Stimulated activated naive B cell treated with anti-CD40 and anti-IgM and Interleukin-4, amounts not matched to agents 10 μg/mL and 1 μg/mL and 100 μg/mL, for 72 hours (primary cell): Measurements from ENCODE around the gene EPHA3.

Source experiments
- ATAC-seq, 2 donors: fragments of 150-1000 bp; cut with Tn5 transposase; replicated peaks; 2 replicates each; pipeline ENCODE4 v1.10.0; 2021; ENCODE audit warnings: moderate library complexity in 1 of 2
- DNase-seq: peaks from one replicate; pipeline ENCODE4 v3.0.0; 2021
- H3K27ac Mint-ChIP-seq: one replicate; pipeline ENCODE4 v1.8.0; 2022; ENCODE audit warnings: mild to moderate bottlenecking, mixed read lengths
- H3K27me3 Mint-ChIP-seq, 2 donors: one replicate each; pipeline ENCODE4 v1.8.0; 2022; ENCODE audit warnings: mixed read lengths in 2 of 2
- H3K36me3 Mint-ChIP-seq, 2 donors: one replicate each; pipeline ENCODE4 v1.8.0; 2022; ENCODE audit warnings: mixed read lengths in 2 of 2, mild to moderate bottlenecking in 1 of 2
- H3K4me1 Mint-ChIP-seq, 2 donors: one replicate each; pipeline ENCODE4 v1.8.0; 2022; ENCODE audit warnings: mixed read lengths in 2 of 2, mild to moderate bottlenecking in 1 of 2
- H3K4me3 Mint-ChIP-seq, 2 donors: one replicate each; pipeline ENCODE4 v1.8.0; 2022; ENCODE audit warnings: mild to moderate bottlenecking in 2 of 2, mixed read lengths in 2 of 2, moderate library complexity in 1 of 2
- H3K9me3 Mint-ChIP-seq, 2 donors: one replicate each; pipeline ENCODE4 v1.8.0; 2022; ENCODE audit warnings: mixed read lengths in 2 of 2, mild to moderate bottlenecking in 1 of 2

The EPHA3 gene

GRCh38 chr3:89266074-89266473 lies 158.7 kb downstream of the EPHA3 start:
- no peak overlapping the region for H3K27ac Mint-ChIP-seq
- H3K4me1 Mint-ChIP-seq, result no peaks in the 10 kb centered on the region
- no peaks in the 10 kb centered on the region for H3K36me3 Mint-ChIP-seq
- ATAC-seq (no peak), DNase-seq (no peak)
- H3K9me3 Mint-ChIP-seq, result no peaks in the 10 kb centered on the region
- no peak overlapping the region for H3K4me3 Mint-ChIP-seq
- H3K27me3 Mint-ChIP-seq, result no peaks in the 10 kb centered on the region

DNA sequence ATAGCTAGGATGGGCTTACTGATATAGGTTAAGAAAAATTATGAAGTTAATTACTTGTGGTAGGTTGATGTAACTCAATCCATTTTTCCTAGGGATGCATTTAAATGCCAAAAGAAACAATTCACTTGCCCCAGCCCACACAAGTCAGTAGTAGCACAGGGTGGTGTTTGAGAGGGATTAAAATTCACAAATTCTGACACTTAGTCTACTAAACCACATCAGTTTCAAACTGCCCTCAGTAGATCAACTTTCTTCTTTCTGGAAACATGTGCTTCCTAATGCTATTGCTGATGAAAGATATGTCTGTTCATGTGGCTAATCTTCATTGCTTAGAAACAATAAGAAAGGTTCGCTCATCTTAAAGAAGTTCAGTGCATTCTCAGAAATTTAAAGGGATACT lies 160.6 kb downstream of the EPHA3 start:
- no peaks in the 10 kb centered on the region for H3K36me3 Mint-ChIP-seq
- no peak for ATAC-seq
- H3K4me1 Mint-ChIP-seq, result no peaks in the 10 kb centered on the region
- H3K4me3 Mint-ChIP-seq, result no peak overlapping the region
- H3K27me3 Mint-ChIP-seq, result no peaks in the 10 kb centered on the region
- DNase-seq, result no peak
- H3K9me3 Mint-ChIP-seq, result no peaks in the 10 kb centered on the region
- no peak overlapping the region for H3K27ac Mint-ChIP-seq

- no peak for ATAC-seq
- Mint-ChIP-seq H3K4me3 (no peak overlapping the region), H3K36me3 (no peaks in the 10 kb centered on the region), H3K9me3 (no peaks in the 10 kb centered on the region), H3K27me3 (no peaks in the 10 kb centered on the region), H3K4me1 (no peaks in the 10 kb centered on the region), H3K27ac (no peak overlapping the region)
- DNase-seq, result no peak
Measured at GRCh38 chr3:89270201-89270600, 162.8 kb downstream of the EPHA3 start.

DNA sequence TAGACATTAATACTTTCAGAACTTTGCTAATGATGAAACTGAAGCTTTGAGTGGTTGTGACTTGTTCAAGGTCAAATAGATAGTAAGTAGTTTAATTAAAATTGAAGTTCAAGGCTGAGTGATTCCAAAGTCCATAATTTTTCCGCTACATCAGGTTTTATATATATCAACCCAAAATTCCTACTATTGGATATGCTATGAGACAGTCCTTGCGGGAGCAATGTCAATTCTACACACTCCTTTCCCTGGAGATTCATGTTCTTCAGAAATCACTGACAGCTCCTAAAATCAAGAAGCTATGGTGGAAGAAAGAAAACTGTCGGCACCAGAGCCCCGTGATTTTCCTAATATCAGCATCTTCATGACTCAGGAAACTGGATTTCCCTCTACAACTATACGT lies 167.6 kb downstream of the EPHA3 start:
- H3K27me3 Mint-ChIP-seq, result no peaks in the 10 kb centered on the region
- H3K9me3 Mint-ChIP-seq, result no peaks in the 10 kb centered on the region
- DNase-seq, result no peak
- H3K4me1 Mint-ChIP-seq, result no peaks in the 10 kb centered on the region
- no peak overlapping the region for H3K27ac Mint-ChIP-seq
- no peaks in the 10 kb centered on the region for H3K36me3 Mint-ChIP-seq
- ATAC-seq, result no peak
- no peak overlapping the region for H3K4me3 Mint-ChIP-seq

DNA sequence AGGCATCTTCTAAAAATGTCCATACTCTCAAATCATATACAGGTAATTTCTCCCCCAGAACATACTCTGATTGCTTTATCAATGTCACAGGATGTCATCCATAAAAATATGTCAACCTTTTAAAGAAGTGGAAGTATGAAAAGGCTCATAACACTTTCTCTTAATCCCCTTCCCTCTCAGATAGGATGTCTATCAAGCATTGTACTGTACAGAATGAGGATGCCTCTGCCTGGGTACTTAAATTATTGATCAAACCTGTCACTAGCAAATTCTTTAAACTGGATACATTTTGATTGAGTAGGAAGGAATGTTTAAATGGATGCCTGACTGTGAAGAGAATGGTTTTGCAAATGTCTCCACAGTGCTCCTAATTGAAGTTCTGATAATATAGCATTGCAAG lies 168.7 kb downstream of the EPHA3 start:
- no peak for ATAC-seq
- Mint-ChIP-seq H3K27ac (no peak overlapping the region), H3K9me3 (no peaks in the 10 kb centered on the region), H3K4me1 (no peaks in the 10 kb centered on the region), H3K4me3 (no peak overlapping the region), H3K36me3 (no peaks in the 10 kb centered on the region), H3K27me3 (no peaks in the 10 kb centered on the region)
- DNase-seq, result no peak

DNA sequence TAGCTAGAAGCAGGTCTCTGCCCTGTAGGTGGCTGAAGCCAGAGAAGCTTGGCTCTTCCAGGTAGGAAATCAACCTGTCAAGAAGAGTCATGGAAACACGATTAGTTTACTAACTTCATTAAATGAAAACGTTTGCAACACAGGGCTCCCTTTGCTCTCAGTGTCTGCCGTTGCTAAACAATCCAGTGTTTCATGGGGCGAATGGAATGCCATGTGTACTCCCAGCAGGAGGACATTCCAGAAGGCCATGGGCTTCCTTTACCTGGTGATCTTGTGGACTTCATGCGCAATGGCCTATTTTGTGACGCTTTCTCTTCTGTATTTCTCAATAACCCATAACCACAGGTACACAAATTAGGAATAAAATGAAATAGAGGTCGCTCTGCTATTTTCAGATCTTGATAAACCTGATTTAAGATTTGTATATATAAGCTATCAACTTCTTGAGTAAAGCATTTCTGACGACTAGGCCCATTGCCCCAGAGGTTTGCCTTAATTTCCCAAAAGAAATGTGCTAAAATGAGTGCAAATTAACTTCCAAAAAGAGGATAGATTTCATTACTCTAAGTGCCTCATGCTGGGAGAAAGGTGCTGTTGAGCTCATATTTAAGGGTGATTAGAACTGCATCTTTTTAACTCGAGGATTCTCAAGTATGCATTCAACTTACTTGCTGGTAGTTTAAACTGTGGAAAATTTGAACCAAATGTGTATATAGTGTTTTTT lies 171.0 kb downstream of the EPHA3 start:
- ATAC-seq (no peak), DNase-seq (no peak)
- no peaks in the 10 kb centered on the region for H3K4me1 Mint-ChIP-seq

GRCh38 chr3:89280301-89280700 lies 172.9 kb downstream of the EPHA3 start:
- no peaks in the 10 kb centered on the region for H3K36me3 Mint-ChIP-seq
- no peaks in the 10 kb centered on the region for H3K4me1 Mint-ChIP-seq

More for the DNA sequence above, 171.0 kb downstream of the EPHA3 start:
- no peak overlapping the region for H3K27ac Mint-ChIP-seq
- no peaks in the 10 kb centered on the region for H3K9me3 Mint-ChIP-seq
- no peaks in the 10 kb centered on the region for H3K27me3 Mint-ChIP-seq
- no peaks in the 10 kb centered on the region for H3K36me3 Mint-ChIP-seq
- H3K4me3 Mint-ChIP-seq, result no peak overlapping the region

DNA sequence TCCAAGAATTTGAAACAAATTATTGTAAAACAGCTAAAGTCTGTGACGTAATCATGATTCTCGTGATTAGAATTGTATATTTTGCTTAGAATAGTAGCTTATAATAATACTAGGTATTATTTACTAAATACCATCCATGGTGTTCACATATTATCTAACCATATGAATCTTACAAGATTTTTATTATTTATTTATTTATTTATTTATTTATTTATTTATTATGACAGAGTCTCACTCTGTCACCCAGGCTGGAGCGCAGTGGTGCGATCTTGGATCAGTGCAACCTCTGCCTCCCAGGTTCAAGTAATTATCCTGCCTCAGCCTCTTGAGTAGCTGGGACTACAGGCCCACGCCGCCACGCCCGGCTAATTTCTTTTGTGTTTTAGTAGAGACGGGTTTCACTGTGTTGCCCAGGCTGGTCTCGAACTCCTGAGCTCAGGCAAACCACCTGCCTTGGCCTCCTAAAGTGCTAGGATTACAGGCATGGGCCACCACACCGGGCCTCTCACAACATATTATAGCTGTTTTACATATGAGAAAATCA lies 173.5 kb downstream of the EPHA3 start:
- Mint-ChIP-seq H3K4me3 (no peak overlapping the region), H3K36me3 (no peaks in the 10 kb centered on the region), H3K4me1 (no peaks in the 10 kb centered on the region), H3K9me3 (peaks cover 0 to under 1% of the 10 kb centered on the region in 2 donors), H3K27me3 (no peaks in the 10 kb centered on the region), H3K27ac (no peak overlapping the region)
- DNase-seq (no peak), ATAC-seq (no peak)

More at GRCh38 chr3:89280301-89280700, 172.9 kb downstream of the EPHA3 start:
- DNase-seq (no peak), ATAC-seq (no peak)
- no peaks in the 10 kb centered on the region for H3K9me3 Mint-ChIP-seq
- H3K27ac Mint-ChIP-seq, result no peak overlapping the region
- H3K4me3 Mint-ChIP-seq, result no peak overlapping the region
- no peaks in the 10 kb centered on the region for H3K27me3 Mint-ChIP-seq

DNA sequence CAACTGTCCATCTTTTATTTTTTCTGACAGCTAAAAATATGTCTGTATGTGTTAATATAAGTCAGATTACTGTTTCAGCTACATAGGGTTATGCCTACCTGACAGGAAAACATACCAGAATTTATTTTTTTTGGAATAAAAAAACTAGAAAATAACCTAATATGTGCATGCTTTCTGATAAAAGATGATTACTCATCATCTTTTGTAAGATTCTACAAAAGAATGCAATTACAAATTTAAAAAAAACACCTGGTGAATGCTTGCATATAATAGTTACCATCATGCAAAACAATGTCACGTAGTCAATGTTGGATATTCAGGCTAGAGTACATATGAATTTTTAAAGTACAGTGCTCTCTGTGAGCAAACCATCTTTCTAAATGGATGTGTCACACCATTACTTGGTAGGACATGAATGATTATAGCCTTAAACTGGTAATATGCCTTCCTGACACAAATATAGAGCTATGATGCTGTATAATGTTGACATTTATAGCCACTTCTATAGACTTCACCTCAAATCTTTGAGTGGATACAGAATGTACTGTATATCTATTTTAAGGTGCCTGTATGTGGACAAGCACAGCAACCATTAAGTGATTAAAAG lies 180.6 kb downstream of the EPHA3 start:
- Mint-ChIP-seq H3K36me3 (no peaks in the 10 kb centered on the region), H3K4me1 (no peaks in the 10 kb centered on the region), H3K27me3 (no peaks in the 10 kb centered on the region), H3K27ac (no peak overlapping the region), H3K4me3 (no peak overlapping the region), H3K9me3 (peaks cover 3 to 7% of the 10 kb centered on the region in 2 donors)
- no peak for DNase-seq
- ATAC-seq, result no peak

DNA sequence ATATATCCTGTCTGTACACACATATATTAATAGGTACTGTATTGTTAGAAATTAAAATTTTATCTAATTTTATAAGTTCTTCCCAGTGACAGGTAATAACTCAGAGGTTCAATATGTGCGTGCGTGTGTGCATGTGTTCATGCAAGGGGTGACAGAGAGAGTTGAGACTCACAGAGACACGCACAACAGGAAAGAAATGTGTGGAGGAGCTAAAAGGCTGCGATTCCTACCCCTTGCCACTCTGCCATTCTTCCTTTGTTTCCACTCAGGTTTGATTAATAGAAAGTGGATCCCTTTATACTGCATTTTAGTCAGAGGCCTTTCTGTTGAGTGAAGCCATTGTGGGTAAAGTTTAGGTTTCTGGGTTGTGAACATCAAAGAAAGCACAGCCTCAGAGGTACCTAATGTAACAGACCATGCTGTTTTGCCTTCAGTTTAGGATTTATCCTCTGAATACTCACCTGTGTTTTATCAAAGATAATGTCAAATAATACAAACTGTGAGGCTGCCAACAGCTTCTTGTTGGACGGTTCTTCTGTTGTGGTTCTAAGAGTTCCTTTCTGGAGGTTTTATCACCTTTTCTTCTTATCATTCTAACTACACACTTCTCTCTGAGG lies 182.3 kb downstream of the EPHA3 start:
- Mint-ChIP-seq H3K4me1 (no peaks in the 10 kb centered on the region), H3K36me3 (no peaks in the 10 kb centered on the region), H3K9me3 (peaks cover 7% of the 10 kb centered on the region in 2 donors), H3K27ac (no peak overlapping the region), H3K4me3 (no peak overlapping the region), H3K27me3 (no peaks in the 10 kb centered on the region)
- DNase-seq (no peak), ATAC-seq (no peak)

DNA sequence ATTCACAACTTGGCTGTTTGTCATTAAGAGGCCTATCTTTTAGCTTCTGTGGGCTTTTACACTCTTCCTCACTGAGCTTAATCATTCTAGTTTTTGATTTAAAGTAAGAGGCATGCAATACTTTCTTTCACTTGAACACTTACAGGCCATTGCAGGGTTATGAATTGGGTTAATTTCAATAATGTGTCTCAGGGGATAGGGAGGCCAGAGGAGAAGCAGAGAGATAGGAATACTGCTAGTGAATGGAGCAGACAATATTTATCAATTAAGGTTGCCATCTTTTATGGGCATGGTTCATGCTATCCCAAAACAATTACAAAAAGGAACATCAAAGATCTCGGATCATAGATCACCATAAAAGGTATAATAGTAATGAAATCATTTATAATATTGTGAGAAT lies 189.8 kb downstream of the EPHA3 start:
- no peak overlapping the region for H3K27ac Mint-ChIP-seq
- ATAC-seq, result no peak

GRCh38 chr3:89300526-89300925 lies 193.1 kb downstream of the EPHA3 start:
- H3K36me3 Mint-ChIP-seq, result no peaks in the 10 kb centered on the region
- no peak for DNase-seq
- H3K9me3 Mint-ChIP-seq, result peaks cover 3 to 4% of the 10 kb centered on the region in 2 donors
- H3K4me1 Mint-ChIP-seq, result no peaks in the 10 kb centered on the region
- H3K27me3 Mint-ChIP-seq, result no peaks in the 10 kb centered on the region
- ATAC-seq, result no peak
- no peak overlapping the region for H3K27ac Mint-ChIP-seq
- no peak overlapping the region for H3K4me3 Mint-ChIP-seq

More for the DNA sequence above, 189.8 kb downstream of the EPHA3 start:
- Mint-ChIP-seq H3K9me3 (peaks cover 8 to 11% of the 10 kb centered on the region in 2 donors), H3K4me3 (no peak overlapping the region), H3K27me3 (no peaks in the 10 kb centered on the region), H3K4me1 (no peaks in the 10 kb centered on the region), H3K36me3 (no peaks in the 10 kb centered on the region)
- DNase-seq, result no peak

DNA sequence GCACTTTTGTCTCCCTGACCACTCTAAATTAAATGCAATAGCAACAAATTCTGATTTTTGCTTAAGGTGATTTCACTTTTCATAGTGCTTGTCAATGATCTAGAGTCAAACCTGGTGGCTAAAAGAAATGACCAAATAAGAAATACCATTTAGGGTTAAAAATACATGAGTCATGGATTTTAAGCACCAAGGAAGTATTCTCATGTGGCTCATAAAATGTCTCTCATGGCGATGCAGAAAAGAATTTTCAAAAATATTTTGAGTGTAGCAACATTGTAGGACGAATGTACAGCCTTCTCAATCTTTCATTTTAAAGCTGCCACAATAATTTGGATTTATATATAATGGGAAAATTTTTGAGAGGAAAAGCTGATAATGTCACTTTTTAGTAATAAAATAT lies 193.6 kb downstream of the EPHA3 start:
- ATAC-seq (no peak), DNase-seq (no peak)
- Mint-ChIP-seq H3K4me3 (no peak overlapping the region), H3K9me3 (peaks cover 0 to 4% of the 10 kb centered on the region in 2 donors), H3K4me1 (no peaks in the 10 kb centered on the region), H3K36me3 (no peaks in the 10 kb centered on the region), H3K27ac (no peak overlapping the region), H3K27me3 (no peaks in the 10 kb centered on the region)

DNA sequence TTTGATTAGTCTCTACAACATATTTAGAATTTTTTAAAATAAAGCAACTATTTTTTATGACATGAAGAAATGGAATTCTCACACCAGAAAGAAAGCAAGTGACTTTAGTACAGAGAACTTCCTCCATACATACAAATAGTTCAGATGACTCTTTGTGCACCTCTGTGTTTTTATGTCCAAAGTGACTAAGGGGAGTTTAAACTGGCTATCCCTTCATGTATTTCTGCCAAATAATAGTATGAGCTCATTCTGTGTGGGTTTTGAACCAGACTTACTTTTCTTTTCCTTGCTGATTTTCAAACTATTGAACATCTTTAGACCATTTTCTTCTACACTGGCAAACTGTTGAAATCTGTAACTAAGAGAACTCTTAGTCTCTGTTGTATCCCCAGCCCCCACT lies 196.3 kb downstream of the EPHA3 start:
- no peak for DNase-seq
- Mint-ChIP-seq H3K27me3 (no peaks in the 10 kb centered on the region), H3K4me3 (no peak overlapping the region), H3K27ac (no peak overlapping the region), H3K36me3 (no peaks in the 10 kb centered on the region), H3K4me1 (no peaks in the 10 kb centered on the region), H3K9me3 (no peaks in the 10 kb centered on the region)
- ATAC-seq, result no peak

- H3K27ac Mint-ChIP-seq, result no peak overlapping the region
- no peak for DNase-seq
- no peaks in the 10 kb centered on the region for H3K9me3 Mint-ChIP-seq
- ATAC-seq, result no peak
- no peaks in the 10 kb centered on the region for H3K27me3 Mint-ChIP-seq
- H3K36me3 Mint-ChIP-seq, result no peaks in the 10 kb centered on the region
- H3K4me3 Mint-ChIP-seq, result no peak overlapping the region
- no peaks in the 10 kb centered on the region for H3K4me1 Mint-ChIP-seq
Measured at GRCh38 chr3:89306540-89306939, 199.1 kb downstream of the EPHA3 start.
